HG03064 (cell line): ENCODE measurements around the gene AGPAT4.

Experiments used
- ATAC-seq: cut with Tn5 transposase; IDR thresholded peaks from one replicate; pipeline ENCODE4 v1.9.1; 2021; ENCODE audit warnings: low read depth; ENCODE audit not compliant: unreplicated experiment

The AGPAT4 gene

GRCh38 chr6:161091151-161091550 lies 182.7 kb downstream of the AGPAT4 start:
- no peak for ATAC-seq

GRCh38 chr6:161088676-161089328 lies 185.1 kb downstream of the AGPAT4 start:
- ATAC-seq, result no peak

- no peak for ATAC-seq
Measured at GRCh38 chr6:161085246-161085645, 188.6 kb downstream of the AGPAT4 start.

- ATAC-seq, result no peak
Measured at GRCh38 chr6:161082215-161082614, 191.6 kb downstream of the AGPAT4 start.

- ATAC-seq, result no peak
Measured at GRCh38 chr6:161080263-161080970, 193.4 kb downstream of the AGPAT4 start.
